ENCODE measurements around the gene GPD1L. TPM values are rescaled to one million over a fixed set of nuclear protein-coding genes. Genes with fewer than 3 reads are reported as not detected.
"Not testable (repeated sequence)": the region's sequence is repeated elsewhere in the genome, so short reads cannot be mapped to it uniquely, and the experiment has no call there.

GPD1L gene
- total and polyA plus RNA-seq, 8 donors = 16.5 to 79.0 (median 34.7) TPM

- TF ChIP-seq EP300 (IDR thresholded peaks at IDR 0.05) = no peak
- TF ChIP-seq POLR2A (IDR thresholded peaks at IDR 0.05) = no peak
- DNase-seq = no peak
- intact Hi-C loops (cut with DNase I; ENCODE audit: low total_unique reads) = no loop called here
- H3K27ac ChIP-seq = peak overlapping the region in 4 of 5 donors; percentile 9 to 44 (median 36)
- H3K9me3 ChIP-seq = no peaks in the 10 kb centered on the region
- H3K27me3 ChIP-seq = no peaks in the 10 kb centered on the region
- H3K4me3 ChIP-seq = no peak overlapping the region
- H3K4me1 ChIP-seq = peaks cover 23 to 50% (median 36%) of the 10 kb centered on the region in 4 donors
- H3K36me3 ChIP-seq = peaks cover 0 to 6% (median 0%) of the 10 kb centered on the region in 4 donors
Observed at GRCh38 chr3:32113566-32113965, 7.1 kb downstream of the GPD1L start.

- H3K27me3 ChIP-seq = no peaks in the 10 kb centered on the region
- peaks cover 0 to 6% (median 0%) of the 10 kb centered on the region in 4 donors for H3K36me3 ChIP-seq
- intact Hi-C loops (cut with DNase I; ENCODE audit: low total_unique reads) = no loop called here
- no peak overlapping the region for H3K4me3 ChIP-seq
- WGBS, 5 donors = 89 to 94% (median 93%) methylated on average over 3 of the region's 3 CpGs
- no peak for DNase-seq
- peak overlapping the region; percentile 3 to 44 (median 29) for H3K27ac ChIP-seq
- H3K9me3 ChIP-seq = no peaks in the 10 kb centered on the region
- peaks cover 21 to 45% (median 31%) of the 10 kb centered on the region in 4 donors for H3K4me1 ChIP-seq
- TF ChIP-seq POLR2AphosphoS5 (IDR thresholded peaks at IDR 0.05) = no peak
- TF ChIP-seq CTCF (IDR thresholded peaks at IDR 0.05) = no peak
- TF ChIP-seq POLR2A (IDR thresholded peaks at IDR 0.05) = no peak
- TF ChIP-seq EP300 (IDR thresholded peaks at IDR 0.05) = no peak
Observed at GRCh38 chr3:32113981-32114545, 7.6 kb downstream of the GPD1L start.

- intact Hi-C loops (cut with DNase I; ENCODE audit: low total_unique reads); H3K27me3 ChIP-seq; H3K9me3 ChIP-seq; H3K36me3 ChIP-seq; H3K4me3 ChIP-seq: not testable (repeated sequence)
- Histone ChIP-seq H3K27ac (peak overlapping the region in 1 of 5 donors; percentile 42), H3K4me1 (peaks cover 14 to 38% (median 24%) of the 10 kb centered on the region in 4 donors)
- peak in 1 of 2 donors; percentile 44 for DNase-seq
- 80 to 87% (median 83%) methylated on average over 19 of the region's 19 CpGs for WGBS, 5 donors
Observed at GRCh38 chr3:32114546-32115386, 8.3 kb downstream of the GPD1L start.

GRCh38 chr3:32117320-32117719 is 10.9 kb downstream of the GPD1L start:
- WGBS, 5 donors = 49 to 57% (median 53%) methylated on average over 1 of the region's 1 CpG
- intact Hi-C loops (cut with DNase I; ENCODE audit: low total_unique reads) = no loop called here
- Histone ChIP-seq H3K9me3 (no peaks in the 10 kb centered on the region), H3K4me1 (peaks cover 0 to 20% (median 7%) of the 10 kb centered on the region in 4 donors), H3K36me3 (peaks cover 0 to 6% (median 0%) of the 10 kb centered on the region in 4 donors), H3K27me3 (no peaks in the 10 kb centered on the region), H3K4me3 (no peak overlapping the region), H3K27ac (no peak overlapping the region)
- TF ChIP-seq POLR2A (IDR thresholded peaks at IDR 0.05) (no peak), POLR2AphosphoS5 (IDR thresholded peaks at IDR 0.05) (no peak), CTCF (IDR thresholded peaks at IDR 0.05) (no peak), EP300 (IDR thresholded peaks at IDR 0.05) (no peak)
- no peak for DNase-seq

GRCh38 chr3:32118215-32118614 is 11.8 kb downstream of the GPD1L start:
- H3K4me1 ChIP-seq = peaks cover 0 to 20% (median 7%) of the 10 kb centered on the region in 4 donors
- no peak for TF ChIP-seq POLR2AphosphoS5 (IDR thresholded peaks at IDR 0.05)
- no peak for TF ChIP-seq POLR2A (IDR thresholded peaks at IDR 0.05)
- no peak for TF ChIP-seq EP300 (IDR thresholded peaks at IDR 0.05)
- no peak for TF ChIP-seq CTCF (IDR thresholded peaks at IDR 0.05)
- peaks cover 0 to 6% (median 0%) of the 10 kb centered on the region in 4 donors for H3K36me3 ChIP-seq
- no peak for DNase-seq
- no peaks in the 10 kb centered on the region for H3K9me3 ChIP-seq
- no peak overlapping the region for H3K4me3 ChIP-seq
- no peak overlapping the region for H3K27ac ChIP-seq
- WGBS, 5 donors = 89 to 98% (median 98%) methylated on average over 2 of the region's 2 CpGs
- intact Hi-C loops (cut with DNase I; ENCODE audit: low total_unique reads) = no loop called here
- H3K27me3 ChIP-seq = no peaks in the 10 kb centered on the region
